GM18505 (cell line): ENCODE measurements around the gene HDGFL1.

Experiments used
- ATAC-seq: cut with Tn5 transposase; IDR thresholded peaks from one replicate; pipeline ENCODE4 v1.9.1; 2021; ENCODE audit not compliant: unreplicated experiment
- POLR2A ChIP-seq: IDR thresholded peaks from 4 replicates; pipeline ENCODE4 v1.6.1; 2011; ENCODE audit warnings: borderline replicate concordance; ENCODE audit not compliant: insufficient read depth, insufficient read length; ENCODE audit errors: extremely low read depth

Gene HDGFL1

DNA sequence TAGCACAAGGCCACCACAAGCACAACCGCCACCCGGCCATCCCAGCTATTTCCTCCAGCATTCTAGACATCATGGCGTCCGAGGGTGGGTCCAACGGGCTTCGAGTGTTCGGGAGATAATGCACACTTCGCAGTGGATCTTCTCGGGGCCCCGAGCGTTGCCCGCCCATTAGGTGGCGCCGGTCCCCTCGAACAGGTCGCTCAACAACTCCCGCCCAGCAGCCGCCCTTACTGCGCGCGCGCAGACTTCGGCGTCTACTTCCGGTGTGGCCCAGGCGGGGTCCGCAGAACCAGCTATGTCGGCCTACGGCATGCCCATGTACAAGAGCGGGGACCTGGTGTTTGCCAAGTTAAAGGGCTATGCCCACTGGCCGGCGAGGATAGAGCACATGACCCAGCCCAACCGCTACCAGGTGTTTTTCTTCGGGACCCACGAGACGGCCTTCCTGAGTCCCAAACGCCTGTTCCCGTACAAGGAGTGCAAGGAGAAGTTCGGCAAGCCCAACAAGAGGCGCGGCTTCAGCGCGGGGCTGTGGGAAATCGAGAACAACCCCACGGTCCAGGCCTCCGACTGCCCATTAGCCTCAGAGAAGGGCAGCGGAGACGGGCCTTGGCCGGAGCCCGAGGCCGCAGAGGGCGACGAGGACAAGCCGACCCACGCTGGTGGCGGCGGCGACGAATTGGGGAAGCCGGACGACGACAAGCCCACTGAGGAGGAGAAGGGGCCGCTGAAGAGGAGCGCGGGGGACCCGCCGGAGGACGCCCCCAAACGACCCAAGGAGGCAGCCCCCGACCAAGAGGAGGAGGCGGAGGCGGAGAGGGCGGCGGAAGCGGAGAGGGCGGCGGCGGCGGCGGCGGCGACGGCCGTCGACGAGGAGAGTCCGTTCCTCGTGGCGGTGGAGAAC lies at the start of gene HDGFL1:
Gene HDGFL1 (plus strand): TSS at position 286 of the 904 bp plus-strand sequence. CDS start 10 bp downstream, at position 296.
- no peak for ATAC-seq
- no peak for TF ChIP-seq POLR2A

DNA sequence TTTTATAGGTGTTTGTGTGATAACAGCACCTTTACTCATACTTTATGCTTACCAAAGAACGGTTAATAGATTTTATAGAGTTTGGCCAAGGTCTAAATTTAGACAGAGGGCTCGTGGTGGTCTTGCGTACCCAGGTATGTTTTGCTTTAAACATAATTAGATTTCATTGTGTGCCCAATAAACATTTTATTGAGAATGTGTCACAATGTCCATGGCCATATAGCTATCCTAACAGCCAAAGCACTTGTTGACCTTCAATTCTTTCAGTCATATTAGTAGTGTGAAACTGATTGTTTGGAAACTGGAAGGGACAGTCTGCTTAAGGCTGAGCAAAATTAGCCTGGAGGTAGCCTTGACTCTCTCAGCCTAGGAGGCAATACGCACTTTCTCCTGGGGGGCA lies 48.3 kb upstream of the HDGFL1 start:
- no peak for TF ChIP-seq POLR2A
- ATAC-seq: no peak

- no peak for ATAC-seq
- no peak for TF ChIP-seq POLR2A
These were observed 42.6 kb upstream of the HDGFL1 start for GRCh38 chr6:22526736-22527135.

- ATAC-seq: no peak
- no peak for TF ChIP-seq POLR2A
These were observed 39.5 kb upstream of the HDGFL1 start for GRCh38 chr6:22529866-22530265.

DNA sequence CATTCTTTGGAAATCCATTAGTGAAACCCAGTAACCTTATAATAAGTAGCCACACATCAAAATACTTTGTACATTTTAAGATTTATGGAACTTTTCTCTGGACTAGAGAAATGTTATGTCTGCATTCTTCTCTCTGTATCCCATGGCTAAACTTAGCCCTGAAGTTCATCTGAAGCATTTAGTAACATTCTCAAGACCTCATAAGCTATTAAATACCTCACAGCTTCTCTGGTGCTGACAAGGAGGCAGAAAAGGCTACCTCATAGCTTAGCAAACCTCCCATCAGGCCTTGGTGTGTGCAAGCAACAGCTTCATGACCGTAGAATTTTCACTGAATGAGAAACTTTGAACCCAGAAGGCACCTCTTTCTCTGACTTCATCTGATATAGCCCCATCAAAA lies 38.9 kb upstream of the HDGFL1 start:
- no peak for TF ChIP-seq POLR2A
- no peak for ATAC-seq

DNA sequence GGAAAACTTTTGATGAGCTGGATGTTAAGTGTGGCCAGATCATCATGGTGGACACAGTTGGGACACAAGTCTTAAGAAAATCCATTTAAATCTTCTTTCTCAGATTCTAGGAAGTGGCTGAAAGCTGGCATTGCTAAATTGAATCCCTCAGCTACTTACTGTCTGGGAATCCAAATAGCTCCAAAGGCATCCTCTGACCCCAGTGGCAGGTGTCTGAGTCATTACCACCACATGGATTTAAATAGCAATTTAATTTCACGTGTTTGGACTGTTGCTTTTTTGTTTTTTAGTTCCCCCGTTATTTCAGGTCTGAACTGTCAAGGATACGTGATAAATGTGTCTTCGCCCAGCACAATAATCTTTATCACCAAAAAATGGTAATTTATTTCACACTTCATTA lies 33.2 kb upstream of the HDGFL1 start:
- no peak for TF ChIP-seq POLR2A
- no peak for ATAC-seq

DNA sequence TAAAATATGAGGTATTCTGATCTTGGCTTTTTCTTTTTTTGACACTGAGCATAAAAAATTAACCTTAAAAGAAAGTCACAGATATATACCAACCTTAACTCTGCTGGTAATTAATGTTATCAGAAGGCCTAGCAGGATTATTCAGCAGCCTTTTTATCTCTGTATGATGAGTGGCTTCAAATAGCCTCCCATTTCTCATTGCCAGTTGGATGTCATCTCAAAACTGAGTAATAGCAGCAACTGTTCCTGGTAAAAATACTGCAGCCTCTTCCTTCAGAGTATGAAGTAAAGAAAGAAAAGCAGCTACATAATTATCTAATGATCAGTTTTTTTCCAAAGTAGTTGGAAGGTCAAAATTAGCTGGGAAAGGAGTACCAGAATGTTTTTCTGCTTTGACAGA lies 24.9 kb upstream of the HDGFL1 start:
- no peak for ATAC-seq
- no peak for TF ChIP-seq POLR2A

GRCh38 chr6:22545051-22545450 lies 24.3 kb upstream of the HDGFL1 start:
- TF ChIP-seq POLR2A: no peak
- ATAC-seq: no peak

DNA sequence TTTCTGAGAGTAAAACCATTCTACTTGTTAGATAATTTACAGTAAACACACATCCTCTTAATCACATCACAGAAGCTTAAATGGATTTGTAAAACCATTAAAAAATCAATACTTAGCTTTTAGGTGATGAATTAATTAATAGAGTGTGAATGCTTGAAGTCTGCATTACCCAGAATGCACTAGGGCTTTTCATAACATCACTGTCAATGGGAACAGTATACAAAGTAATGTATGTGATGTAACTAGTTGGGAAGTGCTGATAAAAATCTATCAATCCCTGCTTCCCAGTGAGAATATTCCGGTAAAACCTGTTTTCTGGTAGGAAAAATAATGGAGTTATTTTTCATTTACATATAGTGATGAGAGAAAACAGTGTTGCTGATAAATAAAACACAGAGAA lies 23.1 kb upstream of the HDGFL1 start:
- ATAC-seq: no peak
- TF ChIP-seq POLR2A: no peak

GRCh38 chr6:22550971-22551670 lies 18.2 kb upstream of the HDGFL1 start:
- no peak for TF ChIP-seq POLR2A
- no peak for ATAC-seq

GRCh38 chr6:22556266-22556665 lies 13.1 kb upstream of the HDGFL1 start:
- no peak for TF ChIP-seq POLR2A

GRCh38 chr6:22557007-22557406 lies 12.4 kb upstream of the HDGFL1 start:
- ATAC-seq: no peak
- TF ChIP-seq POLR2A: no peak

More at GRCh38 chr6:22556266-22556665, 13.1 kb upstream of the HDGFL1 start:
- no peak for ATAC-seq

DNA sequence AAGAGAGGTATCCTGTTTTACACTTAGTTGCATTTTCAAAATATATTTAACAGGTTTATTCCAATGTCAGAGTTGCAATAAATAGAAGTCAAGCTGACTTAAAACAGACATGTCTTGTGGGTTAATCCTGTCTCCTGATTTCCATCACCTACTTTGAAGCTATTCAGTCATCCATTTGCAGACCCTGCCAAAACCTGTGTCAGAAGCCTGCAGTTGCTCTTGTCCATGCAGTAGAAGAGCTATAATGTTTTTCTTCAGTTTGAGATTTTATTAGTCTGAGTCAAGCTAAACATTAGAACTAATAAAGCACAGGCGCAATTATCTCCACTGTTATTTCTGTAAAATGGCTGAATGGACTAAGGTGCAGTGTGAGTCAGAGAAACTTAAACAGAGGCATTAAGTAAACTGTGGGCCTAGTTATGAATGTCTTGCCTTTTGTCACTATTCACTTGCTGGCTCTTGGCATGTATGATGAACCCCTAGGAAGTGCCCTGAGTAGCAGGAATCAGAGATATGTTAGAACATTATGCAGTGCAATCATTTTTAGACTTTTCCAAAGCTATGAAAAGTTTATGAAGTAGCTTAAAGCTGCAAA lies 11.0 kb upstream of the HDGFL1 start:
- ATAC-seq: no peak
- TF ChIP-seq POLR2A: no peak

GRCh38 chr6:22568854-22569253 lies 512 bp upstream of the HDGFL1 start:
- no peak for TF ChIP-seq POLR2A
- ATAC-seq: no peak

GRCh38 chr6:22570185-22570551 lies 802 bp downstream of the HDGFL1 start:
- ATAC-seq: no peak
- no peak for TF ChIP-seq POLR2A

GRCh38 chr6:22575190-22575589 lies 5.8 kb downstream of the HDGFL1 start:
- no peak for ATAC-seq
- no peak for TF ChIP-seq POLR2A
